ENCODE results near the gene MAFG. TPM values are rescaled to one million over a fixed set of nuclear protein-coding genes. Genes with fewer than 3 reads are reported as not detected.
A peak's percentile ranks its signal among the peaks of the same experiment; 100 is the strongest.

The MAFG gene
- total RNA-seq, 1 experiment from 2014 or later = 31.4 TPM

- H2BK120ac ChIP-seq (ENCODE audit: low read depth, low read length, poor library complexity, severe bottlenecking) = no peak overlapping the region
- Mint-ChIP-seq H3K4me1 (peaks cover 17 to 34% of the 10 kb centered on the region in 2 experiments), H3K27ac (peak overlapping the region in 2 of 3 experiments; percentile 81 to 94; a peak in 3 of 7 replicates), H3K9me3 (no peaks in the 10 kb centered on the region), H3K36me3 (ENCODE audit: insufficient read depth in 1 of 3, low read depth in 3 of 3) (peaks cover 5 to 22% (median 20%) of the 10 kb centered on the region in 3 experiments; a peak in 6 of 7 replicates), H3K27me3 (ENCODE audit: low read depth) (no peaks in the 10 kb centered on the region; the same call in 1 of the 2 replicates), H3K4me3 (peak overlapping the region; percentile 25 to 38; a peak in 1 of 5 replicates)
- no peaks in the 10 kb centered on the region for H3K4me1 ChIP-seq (ENCODE audit: insufficient read depth, low read length)
- no peak for TF ChIP-seq CTCF (conservative IDR thresholded peaks at IDR 0.05)
- H2BK20ac ChIP-seq (ENCODE audit: low read depth, low read length, poor library complexity, severe bottlenecking) = no peak overlapping the region
- H3K79me1 ChIP-seq (ENCODE audit: insufficient read depth, low read depth, low read length, poor library complexity, severe bottlenecking) = no peaks in the 10 kb centered on the region
- no peak overlapping the region for H3T11ph ChIP-seq (ENCODE audit: low read length)
- no peak overlapping the region for H3K9ac ChIP-seq (ENCODE audit: extremely low read depth, insufficient read length, low read length)
- H3K9me3 ChIP-seq (ENCODE audit: control insufficient read depth, low read depth, low read length) = no peaks in the 10 kb centered on the region
- H3K27ac ChIP-seq (ENCODE audit: insufficient read length, low read depth, low read length) = no peak overlapping the region
- no peaks in the 10 kb centered on the region; the same call in 1 of the 2 replicates for H3K79me2 ChIP-seq (ENCODE audit: insufficient read depth, low read length)
- H3K23me2 ChIP-seq (ENCODE audit: insufficient read length, low read depth, low read length, poor library complexity, severe bottlenecking) = peaks cover 8% of the 10 kb centered on the region
- H4K91ac ChIP-seq (ENCODE audit: insufficient read length, low read depth, low read length) = no peak overlapping the region
- peak; percentile 78 for DNase-seq
- H2BK5ac ChIP-seq (ENCODE audit: insufficient read length, low read length) = no peak overlapping the region
- no peak overlapping the region for H3K14ac ChIP-seq (ENCODE audit: insufficient read depth, low read length)
- H4K5ac ChIP-seq (ENCODE audit: insufficient read length, low read depth, low read length) = no peak overlapping the region
- no peak overlapping the region for H4K8ac ChIP-seq (replicated peaks; ENCODE audit: insufficient read length, low read depth, low read length)
- H2AFZ ChIP-seq (ENCODE audit: low read length) = no peak overlapping the region
- no peak overlapping the region for H2BK12ac ChIP-seq (ENCODE audit: insufficient read length, low read depth, low read length)
- H3K56ac ChIP-seq (ENCODE audit: insufficient read length, low read depth, low read length) = no peak overlapping the region
- no CpG with 5 or more reads among the region's 30 CpGs for whole genome bisulfite sequencing (ENCODE audit: extremely low coverage, insufficient read length, low lambda C conversion rate)
- no peak overlapping the region for H3K18ac ChIP-seq (ENCODE audit: insufficient read length, low read depth, low read length)
- no peak overlapping the region for H3K23ac ChIP-seq (ENCODE audit: insufficient read length, low read depth, low read length)
- H3K4me2 ChIP-seq (ENCODE audit: insufficient read depth, insufficient read length, low read length) = no peak overlapping the region
- H3K4ac ChIP-seq (ENCODE audit: low read depth, low read length) = no peak overlapping the region
- no peak overlapping the region for H2AK5ac ChIP-seq (ENCODE audit: insufficient read length, low read length)
- no peak overlapping the region for H2BK15ac ChIP-seq (ENCODE audit: low read depth, low read length)
- H4K20me1 ChIP-seq (ENCODE audit: control insufficient read depth, insufficient read depth, insufficient read length) = no peaks in the 10 kb centered on the region
- H3K27me3 ChIP-seq (ENCODE audit: insufficient read depth, low read length) = no peaks in the 10 kb centered on the region
Observed at GRCh38 chr17:81868674-81869220, 58.8 kb downstream of the MAFG start.

Other genes with a start within 250 kb of the MAFG start
- gene ARL16, start 243.9 kb downstream of the MAFG start, total RNA-seq (2021) = 55.4 and 58.6 TPM in 2 replicates
- 99.3 and 106 TPM in 2 replicates for gene HGS, start 243.7 kb downstream of the MAFG start, total RNA-seq (2021)
- 140 and 146 TPM in 2 replicates for gene MRPL12, start 224.4 kb downstream of the MAFG start, total RNA-seq (2021)
- gene SLC25A10, start 215.5 kb downstream of the MAFG start, total RNA-seq (2021) = 28.1 and 30.9 TPM in 2 replicates
- 0.24 and 0.26 TPM in 2 replicates for gene GCGR, start 123.6 kb downstream of the MAFG start, total RNA-seq (2021)
- gene MCRIP1, start 94.4 kb downstream of the MAFG start, total RNA-seq (2021) = 117 and 118 TPM in 2 replicates
- 0.15 and 0.22 TPM in 2 replicates for gene PPP1R27, start 92.7 kb downstream of the MAFG start, total RNA-seq (2021)
- 364 and 366 TPM in 2 replicates for gene P4HB, start 67.2 kb downstream of the MAFG start, total RNA-seq (2021)
- 247 and 255 TPM in 2 replicates for gene ARHGDIA, start 56.4 kb downstream of the MAFG start, total RNA-seq (2021)
- 212 and 219 TPM in 2 replicates for gene ALYREF, start 36.1 kb downstream of the MAFG start, total RNA-seq (2021)
- gene ANAPC11, start 36.0 kb downstream of the MAFG start, total RNA-seq (2021) = 197 and 208 TPM in 2 replicates
- 2.1 and 2.4 TPM in 2 replicates for gene NPB, start 25.5 kb downstream of the MAFG start, total RNA-seq (2021)
- 24.5 and 24.9 TPM in 2 replicates for gene PCYT2, start 16.3 kb downstream of the MAFG start, total RNA-seq (2021)
- gene SIRT7, start 9.6 kb downstream of the MAFG start, total RNA-seq (2021) = 28.7 and 29.7 TPM in 2 replicates
- gene PYCR1, start 9.6 kb upstream of the MAFG start, total RNA-seq (2021) = 111 and 116 TPM in 2 replicates
- 0.13 and 0.22 TPM in 2 replicates for gene MYADML2, start 19.5 kb upstream of the MAFG start, total RNA-seq (2021)
- gene NOTUM, start 33.5 kb upstream of the MAFG start, total RNA-seq (2021) = 2.0 and 2.1 TPM in 2 replicates
- 50.9 and 53.1 TPM in 2 replicates for gene ASPSCR1, start 49.9 kb upstream of the MAFG start, total RNA-seq (2021)
- 77.9 and 82.8 TPM in 2 replicates for gene CENPX, start 95.1 kb upstream of the MAFG start, total RNA-seq (2021)
- 28.7 and 30.6 TPM in 2 replicates for gene LRRC45, start 95.6 kb upstream of the MAFG start, total RNA-seq (2021)
- gene RAC3, start 103.9 kb upstream of the MAFG start, total RNA-seq (2021) = 84.8 and 85.8 TPM in 2 replicates
- gene DCXR, start 110.0 kb upstream of the MAFG start, total RNA-seq (2021) = 90.6 and 93.6 TPM in 2 replicates
- gene RFNG, start 124.1 kb upstream of the MAFG start, total RNA-seq (2021) = 34.0 and 36.5 TPM in 2 replicates
- 164 TPM in 2 replicates for gene GPS1, start 124.2 kb upstream of the MAFG start, total RNA-seq (2021)
- gene DUS1L, start 138.1 kb upstream of the MAFG start, total RNA-seq (2021) = 103 and 104 TPM in 2 replicates
- gene FASN, start 170.5 kb upstream of the MAFG start, total RNA-seq (2021) = 420 and 433 TPM in 2 replicates

All from H9 (cell line).